Endothelial cell of umbilical vein (primary cell): Measurements from ENCODE around the gene ACSL6. TPM values are rescaled to one million over a fixed set of nuclear protein-coding genes. Genes with fewer than 3 reads are reported as not detected.

Source experiments
- BruUV-seq: library from RNA; stranded (reverse); fragments of 400-500 nt; replicated peaks from 2 replicates; lab custom pipeline; 2021; lab: Mats Ljungman, UMichigan
- CTCF ChIA-PET: fragments of 300-600, 350-600 bp; sonication (Branson Sonifier 250); formaldehyde crosslinking; loops from one replicate; lab custom pipeline; 2021; ENCODE audit warnings: antibody characterized with exemption, inconsistent platforms; lab: Charles Lee
- POLR2A ChIA-PET: fragments of 300-600, 350-600 bp; sonication (Branson Sonifier 250); formaldehyde crosslinking; loops from one replicate; lab custom pipeline; 2021; ENCODE audit warnings: antibody characterized with exemption, inconsistent platforms; lab: Charles Lee
- DNase-seq: peaks from one replicate; pipeline ENCODE4 v3.0.0-alpha.2; 2011; ENCODE audit warnings: low read depth, low spot score
- FAIRE-seq: peaks from 2 replicates; lab custom pipeline; 2011; peaks lifted over from hg19 to GRCh38; lab: Jason Lieb, UNC
- H2AFZ ChIP-seq: 2 replicates; pipeline ENCODE4 v1.6.0; 2012; ENCODE audit warnings: low read depth, low read length, control low read depth, inconsistent platforms
- H3K27ac ChIP-seq: 2 replicates; pipeline ENCODE4 v1.5.1; 2011; ENCODE audit warnings: low read depth, mild to moderate bottlenecking, control low read depth, low read length, moderate library complexity; ENCODE audit not compliant: insufficient read depth
- H3K27me3 ChIP-seq, 2 experiments: 2 replicates each; pipeline versions ENCODE4 v1.6.0 to v1.6.1; 2011; ENCODE audit warnings: low read length in 2 of 2, mixed read lengths in 1 of 2; ENCODE audit not compliant: control insufficient read depth in 2 of 2, insufficient read depth in 2 of 2
- H3K36me3 ChIP-seq, 2 experiments: 2 replicates in 1 of 2; 3 replicates in 1 of 2; pipeline ENCODE4 v1.5.1; 2011; ENCODE audit warnings: low read length in 2 of 2, mild to moderate bottlenecking in 1 of 2, moderate library complexity in 1 of 2; ENCODE audit not compliant: control insufficient read depth in 2 of 2, insufficient read depth in 2 of 2; ENCODE audit errors: extremely low read depth in 1 of 2
- H3K4me1 ChIP-seq: 3 replicates; pipeline ENCODE4 v1.5.1; 2011; ENCODE audit warnings: mild to moderate bottlenecking, low read length; ENCODE audit not compliant: control insufficient read depth, insufficient read depth; ENCODE audit errors: extremely low read depth
- H3K4me2 ChIP-seq: 2 replicates; pipeline ENCODE4 v1.6.1; 2011; ENCODE audit warnings: low read length, control low read depth, mixed read lengths; ENCODE audit not compliant: insufficient read depth
- H3K4me3 ChIP-seq, 3 experiments: fragments of 200-600 bp in 1 of 3; sonication (generic), shearing (Covaris generic) in 1 of 3; replicated peaks in 1 of 3; 2 replicates each; pipeline ENCODE4 v1.5.1; 2011 to 2016; ENCODE audit warnings: control low read depth in 3 of 3, low read length in 3 of 3, mild to moderate bottlenecking in 2 of 3, inconsistent platforms in 1 of 3, low read depth in 1 of 3, moderate library complexity in 1 of 3; ENCODE audit not compliant: insufficient read depth in 1 of 3
- H3K79me2 ChIP-seq: 2 replicates; pipeline ENCODE4 v1.6.0; 2012; ENCODE audit warnings: low read length, inconsistent platforms; ENCODE audit not compliant: control insufficient read depth, insufficient read depth
- H3K9ac ChIP-seq: replicated peaks from 2 replicates; pipeline ENCODE3; 2011; ENCODE audit warnings: low read length, control low read depth; ENCODE audit not compliant: insufficient read depth; ENCODE audit errors: extremely low read depth
- H3K9me1 ChIP-seq: replicated peaks from 3 replicates; pipeline ENCODE4 v1.6.0; 2011; ENCODE audit warnings: mild to moderate bottlenecking, low read length; ENCODE audit not compliant: control insufficient read depth, insufficient read depth; ENCODE audit errors: extremely low read depth
- H3K9me3 ChIP-seq: replicated peaks from 2 replicates; pipeline ENCODE4 v1.5.1; 2012; ENCODE audit warnings: low read length, inconsistent platforms; ENCODE audit not compliant: control insufficient read depth, insufficient read depth
- H4K20me1 ChIP-seq: replicated peaks from 2 replicates; pipeline ENCODE3; 2011; ENCODE audit warnings: mild to moderate bottlenecking, low read length; ENCODE audit not compliant: control insufficient read depth, insufficient read depth; ENCODE audit errors: extremely low read depth
- EZH2 ChIP-seq: IDR thresholded peaks from 2 replicates; pipeline ENCODE4 v1.6.1; 2012; ENCODE audit warnings: borderline replicate concordance, low read depth, mild to moderate bottlenecking, moderate library complexity, low read length, inconsistent platforms; ENCODE audit not compliant: severe bottlenecking
- FOS ChIP-seq: IDR thresholded peaks from 2 replicates; pipeline ENCODE4 v1.6.1; 2011; ENCODE audit warnings: mild to moderate bottlenecking, low read length, moderate library complexity, borderline replicate concordance; ENCODE audit not compliant: insufficient read depth
- GATA2 ChIP-seq: IDR thresholded peaks from 2 replicates; pipeline ENCODE4 v1.7.0; 2011; ENCODE audit warnings: low read depth, mild to moderate bottlenecking, moderate library complexity, mixed read lengths, low read length; ENCODE audit not compliant: insufficient read length, insufficient read depth
- JUN ChIP-seq: IDR thresholded peaks from 2 replicates; pipeline ENCODE4 v1.6.1; 2011; ENCODE audit warnings: borderline replicate concordance, low read depth; ENCODE audit not compliant: insufficient read length, insufficient read depth
- MYC ChIP-seq: IDR thresholded peaks from one replicate; pipeline ENCODE4 v1.6.1; 2011; ENCODE audit warnings: mild to moderate bottlenecking, low read depth, low read length
- POLR2A ChIP-seq: IDR thresholded peaks from 2 replicates; pipeline ENCODE4 v1.6.1; 2012; ENCODE audit warnings: low read depth, mild to moderate bottlenecking, control low read depth, low read length
- POLR2AphosphoS5 ChIP-seq: IDR thresholded peaks from 2 replicates; pipeline ENCODE4 v1.6.1; 2012; ENCODE audit warnings: low read depth, mild to moderate bottlenecking, control low read depth, low read length, moderate library complexity; ENCODE audit not compliant: insufficient read depth
- dilution Hi-C: fragments of 300-500 bp; cut with MboI; formaldehyde crosslinking; loops from one replicate; pipeline ENCODE4 v1.15.0; 2019; ENCODE audit warnings: low sequenced_read_pairs; ENCODE audit not compliant: extremely low pct_ligation_motif_present
- intact Hi-C: fragments of 100-400 bp; cut with micrococcal nuclease; formaldehyde crosslinking; loops from one replicate; pipeline ENCODE4 v1.10.0; 2022
- polyA plus RNA-seq, 4 experiments: library from polyadenylated mRNA; depleted of rRNA in 3 of 4; stranded (reverse) in 3 of 4; unstranded in 1 of 4; fragments of >200 nt; gene quantifications; 2 replicates each; pipeline versions ENCODE4 v1.2.1 to v1.2.3, GENCODE V29; 2011 to 2012; ENCODE audit warnings: missing spikeins in 1 of 4
- total RNA-seq: library from RNA; stranded (reverse); gene quantifications from 2 replicates; pipeline ENCODE4 v1.2.3, GENCODE V29; 2021
- TF ChIP-seq, protein P1 (sequence below): IDR thresholded peaks from 2 replicates; pipeline ENCODE4 v1.6.1; 2011; ENCODE audit not compliant: insufficient read depth, insufficient read length
- TF ChIP-seq, protein P2 (sequence below), 2 donors: IDR thresholded peaks; 1 replicate in 1 of 2; 2 replicates in 1 of 2; pipeline ENCODE4 v1.5.1; 2011; ENCODE audit warnings: low read length in 2 of 2, mild to moderate bottlenecking in 2 of 2, moderate library complexity in 2 of 2, control low read depth in 1 of 2, inconsistent platforms in 1 of 2, low read depth in 1 of 2; ENCODE audit not compliant: insufficient read depth in 1 of 2; ENCODE audit errors: extremely low read depth in 1 of 2

ACSL6 gene
- total and polyA plus RNA-seq, 2 donors (not counting 3 experiments of a cell fraction or from before 2014, with no cell fraction given), result not detected

DNA sequence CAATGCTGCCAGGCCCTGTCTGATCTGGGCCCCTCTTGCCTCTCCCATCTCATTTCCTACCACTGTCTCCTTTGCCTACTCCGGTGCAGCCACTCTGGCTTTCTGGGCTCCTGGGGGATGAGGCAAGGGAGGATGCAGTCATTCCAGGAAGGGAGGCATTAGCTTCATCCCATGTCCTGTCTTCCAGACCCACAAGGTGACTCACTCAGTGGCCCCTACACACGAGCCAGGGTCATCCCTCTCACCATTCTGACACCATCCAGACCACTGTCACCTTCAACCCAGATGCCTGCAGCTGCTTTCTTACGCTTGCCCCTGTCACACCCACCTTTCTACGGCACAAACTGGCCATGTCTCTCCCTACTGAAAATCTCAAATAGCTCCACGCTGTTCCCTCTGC is 19.1 kb downstream of the ACSL6 start:
- no peaks in the 10 kb centered on the region for H4K20me1 ChIP-seq
- peaks cover 15% of the 10 kb centered on the region for H3K4me1 ChIP-seq
- H3K27me3 ChIP-seq, result no peaks in the 10 kb centered on the region
- H3K27ac ChIP-seq, result no peak overlapping the region
- intact Hi-C loops (no loop called here), dilution Hi-C loops (no loop called here)
- H3K4me3 ChIP-seq, result no peak overlapping the region
- no peaks in the 10 kb centered on the region for H3K79me2 ChIP-seq
- ChIA-PET POLR2A (no interaction called here), CTCF (interaction anchor here (0.8 to 2.1 kb wide), 3 partner anchors 15 to 403 kb away, joined by 4 to 6 read pairs (median 5); no protein-coding TSS in a partner anchor)
- H3K4me2 ChIP-seq, result no peak overlapping the region
- H3K36me3 ChIP-seq, result no peaks in the 10 kb centered on the region
- H3K9ac ChIP-seq, result no peak overlapping the region
- H3K9me3 ChIP-seq, result no peaks in the 10 kb centered on the region
- TF ChIP-seq POLR2A (no peak), FOS (no peak)
- DNase-seq (no peak), FAIRE-seq (no peak)
- no peaks in the 10 kb centered on the region for H3K9me1 ChIP-seq
- no peak overlapping the region for H2AFZ ChIP-seq
- no TSS peak for BruUV-seq

DNA sequence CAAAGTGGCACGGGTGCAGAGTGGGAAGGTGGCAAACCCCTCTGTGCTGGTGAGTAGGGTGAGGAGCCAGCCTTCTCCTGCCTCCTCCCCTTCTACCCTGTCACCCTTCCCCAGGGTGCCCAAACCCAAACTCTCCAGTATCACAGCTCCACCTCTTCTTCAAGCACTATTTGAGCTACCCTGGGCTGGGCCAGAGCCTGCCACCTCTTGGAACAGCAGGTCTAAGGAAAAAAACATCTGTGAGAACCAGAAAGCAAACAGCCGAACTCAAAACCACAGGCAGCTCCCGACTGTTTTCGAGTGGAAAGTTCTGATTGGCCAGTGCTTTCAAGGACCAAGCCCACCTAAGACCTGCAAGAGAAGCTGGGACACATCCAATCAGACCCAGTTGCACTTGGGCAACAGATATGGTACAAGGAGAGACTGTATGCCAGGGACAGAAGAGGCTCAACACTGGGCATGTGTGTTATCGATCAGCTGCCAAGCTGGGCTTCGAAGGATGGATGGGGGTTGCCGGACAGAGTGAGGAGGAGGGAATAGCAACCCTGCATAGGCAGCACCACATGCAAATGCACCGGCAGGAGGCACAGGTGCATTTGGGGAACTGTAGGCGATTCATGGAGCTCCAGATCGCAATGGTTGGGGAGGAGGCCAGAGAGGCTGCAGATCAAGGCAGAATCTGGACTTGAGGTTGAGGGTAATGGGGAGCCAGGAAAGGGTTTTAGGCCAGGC is 19.7 kb downstream of the ACSL6 start:
- intact Hi-C loops, result no loop called here
- DNase-seq, result no peak
- no peak overlapping the region for H3K27ac ChIP-seq
- no peak overlapping the region for H3K4me3 ChIP-seq
- CTCF ChIA-PET, result interaction anchor here (0.8 to 2.1 kb wide), 3 partner anchors 14 to 402 kb away, joined by 4 to 6 read pairs (median 5); no protein-coding TSS in a partner anchor
- no TSS peak for BruUV-seq
- TF ChIP-seq GATA2 (no peak), MYC (no peak), EZH2 (no peak), JUN (no peak), POLR2A (no peak), FOS (no peak), POLR2AphosphoS5 (no peak)
- TF ChIP-seq, protein P1, sequence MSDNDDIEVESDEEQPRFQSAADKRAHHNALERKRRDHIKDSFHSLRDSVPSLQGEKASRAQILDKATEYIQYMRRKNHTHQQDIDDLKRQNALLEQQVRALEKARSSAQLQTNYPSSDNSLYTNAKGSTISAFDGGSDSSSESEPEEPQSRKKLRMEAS, result no peak
- TF ChIP-seq, protein P2, sequence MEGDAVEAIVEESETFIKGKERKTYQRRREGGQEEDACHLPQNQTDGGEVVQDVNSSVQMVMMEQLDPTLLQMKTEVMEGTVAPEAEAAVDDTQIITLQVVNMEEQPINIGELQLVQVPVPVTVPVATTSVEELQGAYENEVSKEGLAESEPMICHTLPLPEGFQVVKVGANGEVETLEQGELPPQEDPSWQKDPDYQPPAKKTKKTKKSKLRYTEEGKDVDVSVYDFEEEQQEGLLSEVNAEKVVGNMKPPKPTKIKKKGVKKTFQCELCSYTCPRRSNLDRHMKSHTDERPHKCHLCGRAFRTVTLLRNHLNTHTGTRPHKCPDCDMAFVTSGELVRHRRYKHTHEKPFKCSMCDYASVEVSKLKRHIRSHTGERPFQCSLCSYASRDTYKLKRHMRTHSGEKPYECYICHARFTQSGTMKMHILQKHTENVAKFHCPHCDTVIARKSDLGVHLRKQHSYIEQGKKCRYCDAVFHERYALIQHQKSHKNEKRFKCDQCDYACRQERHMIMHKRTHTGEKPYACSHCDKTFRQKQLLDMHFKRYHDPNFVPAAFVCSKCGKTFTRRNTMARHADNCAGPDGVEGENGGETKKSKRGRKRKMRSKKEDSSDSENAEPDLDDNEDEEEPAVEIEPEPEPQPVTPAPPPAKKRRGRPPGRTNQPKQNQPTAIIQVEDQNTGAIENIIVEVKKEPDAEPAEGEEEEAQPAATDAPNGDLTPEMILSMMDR (IDR thresholded peaks at IDR 0.05; ENCODE audit: extremely low read depth in 1 of 2, insufficient read depth in 1 of 2, low read depth in 1 of 2, low read length in 2 of 2), result no peak
- FAIRE-seq, result no peak
- no peaks in the 10 kb centered on the region for H3K36me3 ChIP-seq
- no peaks in the 10 kb centered on the region for H3K9me3 ChIP-seq
- no peaks in the 10 kb centered on the region for H3K9me1 ChIP-seq
- H3K4me2 ChIP-seq, result no peak overlapping the region
- H3K9ac ChIP-seq, result no peak overlapping the region
- POLR2A ChIA-PET, result no interaction called here
- peaks cover 9% of the 10 kb centered on the region for H3K4me1 ChIP-seq
- H2AFZ ChIP-seq, result no peak overlapping the region
- dilution Hi-C loops, result no loop called here
- no peaks in the 10 kb centered on the region for H3K27me3 ChIP-seq
- H3K79me2 ChIP-seq, result no peaks in the 10 kb centered on the region
- no peaks in the 10 kb centered on the region for H4K20me1 ChIP-seq
